GM19467 (cell line): ENCODE data around the gene MADCAM1.
"Not testable (repeated sequence)": the region's sequence is repeated elsewhere in the genome, so short reads cannot be mapped to it uniquely, and the experiment has no call there.

Source experiments
- ATAC-seq: cut with Tn5 transposase; IDR thresholded peaks from one replicate; pipeline ENCODE4 v1.9.1; 2021; ENCODE audit warnings: mild to moderate bottlenecking, moderate library complexity; ENCODE audit not compliant: unreplicated experiment

MADCAM1 gene

DNA sequence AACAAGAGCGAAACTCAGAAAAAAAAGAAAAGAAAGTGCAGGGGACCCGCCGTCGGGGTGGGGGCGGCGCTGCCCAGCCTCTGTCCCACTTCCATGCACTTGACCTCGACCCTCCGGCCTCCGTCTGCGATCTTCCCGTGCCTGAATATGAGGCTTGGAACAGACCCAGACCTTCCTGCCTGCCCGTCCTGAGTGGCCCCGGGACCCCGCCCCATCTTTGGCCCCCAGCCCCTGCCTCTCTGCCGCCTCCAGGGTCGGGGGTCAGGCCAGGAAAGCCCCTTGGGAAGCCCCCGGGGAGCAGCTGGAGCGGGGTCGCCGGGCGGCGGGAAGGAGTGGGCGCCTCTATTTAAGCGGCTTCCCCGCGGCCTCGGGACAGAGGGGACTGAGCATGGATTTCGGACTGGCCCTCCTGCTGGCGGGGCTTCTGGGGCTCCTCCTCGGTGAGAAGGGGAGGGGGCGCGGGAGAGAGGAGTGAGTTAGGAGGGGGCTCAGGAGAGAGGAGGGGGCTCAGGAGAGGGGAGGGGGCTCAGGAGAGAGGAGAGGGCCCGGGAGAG, at the start of gene MADCAM1:
Gene MADCAM1 (plus strand): TSS at position 375 of the 554 bp plus-strand sequence. CDS start 14 bp downstream, at position 389.
- no peak for ATAC-seq

DNA sequence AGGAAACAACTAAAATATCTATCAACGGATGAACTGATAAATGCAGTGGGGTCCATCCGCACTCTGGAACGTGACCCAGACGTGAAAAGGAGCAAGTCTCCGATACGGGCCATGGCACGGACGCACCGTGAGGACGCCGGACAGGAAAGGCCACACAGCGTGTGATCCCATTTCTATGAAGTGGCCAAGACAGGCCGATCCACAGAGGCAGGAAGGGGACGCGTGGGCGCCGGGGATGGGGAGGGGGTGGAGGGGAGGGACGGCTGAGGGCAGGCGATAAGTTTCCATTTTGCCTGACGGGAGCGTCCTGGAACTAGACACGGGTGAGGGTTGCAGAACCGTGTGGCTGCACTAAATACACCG, 49.2 kb upstream of the MADCAM1 start:
- ATAC-seq = no peak

GRCh38 chr19:447816-448560, 48.3 kb upstream of the MADCAM1 start:
- no peak for ATAC-seq

DNA sequence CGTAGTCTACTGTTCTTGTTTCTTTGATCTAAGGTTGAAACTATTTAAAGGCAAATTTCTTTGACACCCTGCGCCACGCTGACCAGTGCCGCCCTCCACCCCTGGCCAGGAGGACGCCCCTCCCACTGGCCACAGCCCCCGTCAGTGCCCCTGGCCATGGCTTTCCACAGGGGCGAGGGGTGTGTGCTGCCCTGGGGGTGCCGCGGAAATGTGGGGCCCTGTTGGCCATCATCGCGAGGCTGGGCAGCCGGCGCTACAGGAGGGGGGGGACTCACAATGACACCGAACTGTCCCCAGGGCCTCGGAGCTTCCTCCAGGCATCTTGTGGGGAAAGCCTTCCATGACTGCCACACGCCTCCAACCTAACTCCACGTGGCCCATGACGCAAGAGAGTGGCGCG, 46.4 kb upstream of the MADCAM1 start:
- no peak for ATAC-seq

DNA sequence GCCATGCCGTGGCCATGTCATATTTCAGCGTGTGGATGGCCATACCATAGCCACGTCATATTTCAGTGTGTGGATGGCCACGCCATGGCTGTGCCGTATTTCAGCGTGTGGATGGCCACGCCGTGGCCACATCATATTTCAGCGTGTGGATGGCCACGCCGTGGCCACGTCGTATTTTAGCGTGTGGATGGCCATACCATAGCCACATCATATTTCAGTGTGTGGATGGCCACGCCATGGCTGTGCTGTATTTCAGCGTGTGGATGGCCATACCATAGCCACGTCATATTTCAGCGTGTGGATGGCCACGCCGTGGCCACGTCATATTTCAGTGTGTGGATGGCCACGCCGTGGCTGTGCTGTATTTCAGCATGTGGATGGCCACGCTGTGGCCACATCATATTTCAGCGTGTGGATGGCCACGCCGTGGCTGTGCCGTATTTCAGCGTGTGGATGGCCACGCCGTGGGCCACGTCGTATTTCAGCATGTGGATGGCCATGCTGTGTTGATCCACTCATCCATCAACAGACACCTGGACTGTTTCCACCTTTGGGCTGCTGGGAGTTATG, 45.3 kb upstream of the MADCAM1 start:
- ATAC-seq = not testable (repeated sequence)

GRCh38 chr19:452829-453228, 43.5 kb upstream of the MADCAM1 start:
- ATAC-seq = no peak

GRCh38 chr19:453606-454005, 42.7 kb upstream of the MADCAM1 start:
- no peak for ATAC-seq

DNA sequence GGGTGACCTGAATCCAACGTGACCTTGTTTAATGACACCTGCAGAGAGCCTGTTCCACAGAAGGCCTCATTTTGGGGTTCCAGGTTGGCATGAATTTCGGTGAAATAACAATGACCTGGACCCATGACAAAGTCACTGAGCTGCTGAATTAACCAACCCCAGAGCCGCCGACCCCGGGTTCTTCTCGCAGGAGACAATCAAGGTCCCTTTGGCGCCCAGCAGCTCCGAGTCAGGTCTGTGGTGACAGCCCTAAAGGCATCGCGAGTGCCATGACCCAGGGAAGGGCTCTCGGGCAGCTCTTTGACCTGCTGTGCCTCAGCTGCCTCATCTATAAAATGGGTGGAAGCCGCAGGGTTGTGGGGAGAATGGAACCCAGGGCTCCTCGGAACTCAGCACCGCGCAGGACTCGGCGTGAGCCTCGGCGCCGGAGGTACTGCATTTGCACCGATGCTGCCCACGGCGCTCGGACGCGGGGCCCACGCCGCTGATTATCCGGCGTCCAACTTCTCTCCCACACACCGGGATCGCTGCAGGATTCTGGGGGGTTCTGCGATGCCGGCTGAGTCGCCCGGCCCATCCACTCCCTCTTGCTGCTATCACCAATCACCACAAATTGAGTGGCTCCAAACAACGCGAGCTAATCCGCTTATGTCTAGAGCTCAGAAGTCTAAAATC, 41.1 kb upstream of the MADCAM1 start:
- ATAC-seq = no peak

DNA sequence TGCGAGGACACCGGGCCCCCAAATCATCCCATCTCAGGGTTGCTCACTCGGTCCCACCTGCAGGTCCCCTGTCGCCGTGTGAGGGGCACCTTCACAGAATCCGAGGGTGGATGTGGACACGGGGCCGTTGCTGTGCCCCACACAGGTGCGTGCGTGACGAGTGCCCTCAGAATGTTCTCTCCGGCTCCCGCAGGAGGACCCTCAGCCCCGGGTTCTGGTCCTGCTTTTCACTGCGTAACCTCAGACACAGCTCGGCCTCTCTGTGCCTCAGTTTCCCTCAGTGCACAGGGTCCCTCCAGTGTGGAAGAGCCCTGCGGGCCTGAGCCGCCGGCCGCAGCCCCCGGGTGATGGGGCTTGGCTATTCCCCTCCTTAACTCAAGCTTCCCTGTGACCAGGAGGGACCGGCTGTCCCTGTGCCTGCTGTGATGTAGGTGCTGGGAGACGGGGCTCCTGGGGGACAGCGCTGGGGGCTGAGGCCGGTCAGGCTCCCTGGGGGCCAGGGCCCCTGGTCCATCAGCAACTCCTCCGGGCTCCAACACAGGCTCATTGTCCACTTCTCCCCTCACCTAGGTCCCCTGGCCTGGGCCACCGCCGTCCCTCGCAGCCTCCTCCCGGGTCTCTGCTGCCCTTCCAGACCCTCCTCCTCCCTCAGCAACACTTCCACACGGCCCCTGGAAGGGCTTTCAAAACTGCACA, 40.3 kb upstream of the MADCAM1 start:
- no peak for ATAC-seq

- ATAC-seq = no peak
Measured at GRCh38 chr19:456547-457110, 39.7 kb upstream of the MADCAM1 start.

DNA sequence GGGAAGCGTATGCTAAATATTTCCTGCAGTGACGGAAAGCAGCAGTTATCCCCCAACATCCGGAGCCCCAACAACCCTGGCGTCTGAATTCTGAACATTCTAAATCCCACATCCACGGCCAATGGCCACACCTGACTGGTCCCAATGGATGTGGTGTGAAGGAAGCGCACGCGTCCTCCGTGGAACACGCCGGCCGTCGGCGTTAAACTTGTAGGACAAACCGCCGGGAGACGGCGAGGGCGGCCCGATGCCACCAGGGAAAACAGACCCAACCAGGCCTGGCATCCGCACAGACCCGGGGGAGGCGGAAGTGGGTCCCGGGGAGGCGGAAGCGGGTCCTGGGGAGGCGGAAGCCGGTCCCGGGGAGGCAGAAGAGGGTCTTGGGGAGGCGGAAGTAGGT, 38.6 kb upstream of the MADCAM1 start:
- no peak for ATAC-seq

- ATAC-seq = no peak
Measured at GRCh38 chr19:458091-459042, 37.9 kb upstream of the MADCAM1 start.

DNA sequence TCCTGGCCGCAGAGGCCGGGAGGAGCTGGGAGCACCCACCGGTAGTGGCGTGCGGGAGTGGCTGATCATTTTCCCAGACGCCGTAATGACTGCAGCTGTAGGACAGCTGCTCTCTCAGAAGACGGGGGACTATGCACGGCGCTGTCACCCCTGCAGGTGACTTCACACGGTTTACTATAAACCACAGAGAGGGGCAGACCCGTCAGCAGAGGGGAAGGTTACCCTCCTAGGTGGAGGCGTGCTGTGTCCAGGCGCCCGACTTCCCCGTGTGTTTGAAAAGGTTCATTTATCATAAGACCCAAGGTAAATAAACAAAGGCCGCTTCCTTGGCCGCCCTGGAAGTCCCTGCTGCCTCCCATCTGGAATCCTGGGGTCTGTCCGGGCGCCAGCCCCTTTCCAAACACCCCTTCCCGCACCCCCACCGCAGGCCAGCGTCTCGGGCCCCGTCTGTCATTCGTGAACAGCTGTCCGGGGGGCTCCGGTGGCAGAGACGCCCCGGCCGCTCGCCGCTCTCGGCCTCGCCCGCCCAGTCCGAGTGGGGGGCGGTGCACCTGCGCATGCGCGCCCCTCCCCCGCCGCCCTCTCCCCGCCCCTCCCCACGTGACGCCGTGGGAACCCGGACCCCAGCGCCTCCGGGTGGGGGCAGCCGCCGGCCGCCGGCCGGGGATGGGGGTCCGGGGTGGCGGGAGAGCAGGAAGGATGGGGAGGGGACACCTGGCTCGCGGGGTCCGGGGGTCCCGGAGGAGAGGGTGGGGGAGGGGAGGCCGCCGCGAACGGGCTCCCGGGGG, 36.4 kb upstream of the MADCAM1 start:
- ATAC-seq = no peak

DNA sequence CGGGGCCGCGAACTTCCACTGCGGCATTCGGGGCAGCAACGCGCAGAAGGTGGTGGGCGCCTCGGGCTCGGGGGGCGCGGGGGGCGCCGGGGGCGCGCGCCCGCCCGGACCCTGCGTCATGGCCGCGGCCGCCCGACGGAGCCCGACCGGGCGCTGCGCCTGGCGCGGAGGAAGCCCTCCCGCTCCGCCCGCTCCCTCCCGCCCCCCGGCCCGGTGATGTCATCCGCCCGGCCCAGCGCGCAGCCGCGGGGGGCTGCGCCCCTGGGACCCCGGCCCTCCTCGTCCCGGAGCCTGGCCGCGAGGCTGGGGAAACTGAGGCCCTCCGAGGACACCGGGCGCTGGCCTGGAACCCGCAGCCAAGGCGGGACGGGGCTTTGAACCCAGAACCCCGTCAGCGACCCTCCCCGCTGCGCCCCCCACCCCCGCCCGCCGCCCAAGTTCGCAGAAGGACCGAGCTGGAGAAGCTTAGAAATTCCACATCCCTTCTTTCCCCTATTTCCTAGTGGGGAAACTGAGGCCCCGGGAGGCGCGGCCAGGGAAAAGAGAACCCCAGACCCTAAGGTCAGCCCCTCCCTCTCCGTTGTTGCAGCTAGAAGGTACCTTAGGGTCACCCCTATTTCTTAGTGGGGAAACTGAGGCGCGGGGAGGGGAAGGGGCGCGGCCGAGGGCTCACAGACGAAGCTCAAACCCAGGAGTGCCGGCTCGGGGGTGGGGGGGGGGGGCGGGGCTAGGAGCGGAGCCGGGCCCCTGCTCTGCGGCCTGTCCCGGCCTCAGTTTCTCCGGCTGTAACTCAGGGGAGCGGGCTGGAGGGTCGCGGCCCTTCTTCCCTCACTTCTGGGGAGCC, 35.2 kb upstream of the MADCAM1 start, which contains the start of gene SHC2:
Gene SHC2 (minus strand): TSS at position 157 of the 844 bp plus-strand sequence. CDS start 37 bp downstream, at position 120.
- ATAC-seq = no peak

- ATAC-seq = no peak
Measured at GRCh38 chr19:461721-462551, 34.4 kb upstream of the MADCAM1 start.

DNA sequence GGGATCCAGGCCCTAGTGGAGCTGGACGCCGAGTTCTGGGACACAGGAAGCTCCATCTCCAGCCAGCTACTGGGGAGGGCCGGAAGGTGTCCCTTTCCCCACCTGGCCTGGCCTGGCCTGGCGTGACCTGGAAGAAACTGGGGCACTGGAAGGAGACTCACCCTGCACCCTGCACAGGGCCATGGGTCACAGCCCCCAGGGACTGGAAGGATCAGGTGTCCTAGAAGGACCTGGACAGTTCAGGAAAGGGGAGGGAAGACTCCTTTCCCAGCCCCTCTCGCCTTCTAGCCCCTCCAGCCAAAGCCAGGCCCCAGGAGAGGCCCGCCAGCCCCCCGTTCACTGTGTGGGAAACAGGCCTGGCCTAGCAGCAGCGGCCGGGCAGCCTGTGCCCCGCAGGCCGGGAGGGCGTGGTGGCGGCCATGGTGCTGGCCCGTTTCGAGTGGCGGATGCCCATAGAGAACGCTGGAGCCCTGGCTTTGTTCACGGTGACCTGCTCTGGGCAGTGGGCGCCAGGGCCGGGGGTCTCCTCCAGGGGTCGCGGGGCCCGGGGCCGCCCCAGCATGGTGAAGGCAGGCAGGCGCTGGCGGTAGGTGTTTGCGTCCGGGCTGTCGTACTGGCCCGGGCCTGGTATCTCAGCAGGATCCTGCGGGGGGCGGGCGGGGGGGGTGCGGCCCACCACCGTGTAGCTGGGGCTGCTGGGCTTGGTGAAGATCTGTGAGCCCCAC, 32.6 kb upstream of the MADCAM1 start:
- no peak for ATAC-seq

DNA sequence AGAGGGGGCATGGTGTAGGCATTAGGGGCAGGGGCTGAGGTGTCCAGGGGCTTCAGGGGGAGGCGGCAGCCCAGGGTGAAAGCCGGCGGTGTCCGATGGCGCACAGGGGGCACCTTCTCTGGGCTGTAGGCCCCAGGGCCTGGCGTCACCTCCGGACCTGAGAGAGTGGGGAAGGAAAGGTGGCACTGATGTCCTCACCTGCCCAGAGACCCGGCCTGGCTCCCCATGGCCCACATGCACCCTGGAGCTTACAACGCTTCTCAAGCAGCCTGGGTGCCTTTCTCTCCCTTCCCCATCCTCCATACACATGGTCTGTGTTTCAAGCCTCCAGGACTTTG, 32.1 kb upstream of the MADCAM1 start:
- no peak for ATAC-seq
